K562 (cell line): ENCODE data around the gene RBBP4. TPM values are rescaled to one million over a fixed set of nuclear protein-coding genes. Genes with fewer than 3 reads are reported as not detected.

Experiments used
- ATAC-seq: fragments of 200-7000 bp; cut with Tn5 transposase; 3 replicates; pipeline ENCODE4 v1.9.1; 2020; ENCODE audit warnings: moderate library complexity
- BruUV-seq: library from RNA; stranded (reverse); fragments of 400-500 nt; replicated peaks from 2 replicates; lab custom pipeline; 2021; lab: Mats Ljungman, UMichigan
- CTCF ChIA-PET: fragments of 300-600 bp; formaldehyde crosslinking; extraction: SDS; loops from one replicate; lab custom pipeline; 2021; ENCODE audit warnings: low intra/inter-chr PET ratio; lab: Yijun Ruan, JAX
- POLR2A ChIA-PET: fragments of 300-600, 350-650 bp; sonication (Branson Sonifier 250); formaldehyde crosslinking; extraction: SDS; loops from one replicate; lab custom pipeline; 2021; ENCODE audit warnings: antibody characterized with exemption, inconsistent platforms; lab: Yijun Ruan, JAX
- DNase-seq, 4 experiments: peaks; one replicate each; pipeline versions ENCODE4 v3.0.0 to v3.0.0-alpha.2; 2011 to 2018; ENCODE audit warnings: low spot score in 3 of 4, mixed read lengths in 3 of 4; ENCODE audit errors: extremely low read depth in 1 of 4
- FAIRE-seq: peaks from 2 replicates; lab custom pipeline; 2011; peaks lifted over from hg19 to GRCh38; lab: Jason Lieb, UNC
- H2AFZ ChIP-seq: 2 replicates; pipeline ENCODE4 v1.6.0; 2011; ENCODE audit warnings: low read depth, low read length, control low read depth, inconsistent platforms
- H3K27ac ChIP-seq: fragments of 200-600 bp; 3 replicates; pipeline ENCODE4 v1.8.0; 2011; ENCODE audit warnings: low read depth, mild to moderate bottlenecking, control low read depth, inconsistent platforms, low read length, moderate library complexity, mixed read lengths; ENCODE audit errors: extremely low read depth
- H3K27me3 ChIP-seq, 2 experiments: fragments of 300-600 bp in 1 of 2; 2 replicates in 1 of 2; 3 replicates in 1 of 2; pipeline versions ENCODE4 v1.6.0 to v1.8.0; 2011; ENCODE audit warnings: inconsistent platforms in 2 of 2, low read length in 2 of 2, mild to moderate bottlenecking in 1 of 2, mixed read lengths in 1 of 2, moderate library complexity in 1 of 2; ENCODE audit not compliant: control insufficient read depth in 2 of 2, insufficient read depth in 2 of 2
- H3K36me3 ChIP-seq: fragments of 300-600 bp; 3 replicates; pipeline ENCODE4 v1.8.0; 2011; ENCODE audit warnings: mild to moderate bottlenecking, low read length, inconsistent platforms; ENCODE audit not compliant: control insufficient read depth, insufficient read depth
- H3K4me1 ChIP-seq, 2 experiments: fragments of 200-600 bp in 1 of 2; replicated peaks in 1 of 2; 2 replicates in 1 of 2; 3 replicates in 1 of 2; pipeline versions ENCODE4 v1.5.1 to v1.8.0; 2011; ENCODE audit warnings: inconsistent platforms in 2 of 2, low read length in 2 of 2, mild to moderate bottlenecking in 1 of 2, mixed read lengths in 1 of 2, moderate library complexity in 1 of 2; ENCODE audit not compliant: control insufficient read depth in 2 of 2, insufficient read depth in 2 of 2
- H3K4me2 ChIP-seq: 2 replicates; pipeline ENCODE4 v1.6.1; 2011; ENCODE audit warnings: low read length, control low read depth, inconsistent platforms, mixed read lengths; ENCODE audit not compliant: insufficient read depth
- H3K4me3 ChIP-seq: fragments of 200-600 bp; sonication (generic), shearing (Covaris generic); 2 replicates; pipeline ENCODE4 v1.5.1; 2016; ENCODE audit warnings: control low read depth, inconsistent platforms
- H3K79me2 ChIP-seq: fragments of 200-600 bp; 3 replicates; pipeline ENCODE4 v1.8.0; 2011; ENCODE audit warnings: low read length, inconsistent platforms; ENCODE audit not compliant: control insufficient read depth, insufficient read depth
- H3K9ac ChIP-seq, 2 experiments: 2 replicates each; pipeline versions ENCODE4 v1.6.0 to v1.6.1; 2011; ENCODE audit warnings: low read depth in 2 of 2, low read length in 2 of 2, control low read depth in 1 of 2, inconsistent platforms in 1 of 2, mild to moderate bottlenecking in 1 of 2, mixed read lengths in 1 of 2; ENCODE audit not compliant: insufficient read depth in 1 of 2
- H3K9me1 ChIP-seq: one replicate; pipeline ENCODE4 v1.6.0; 2011; ENCODE audit warnings: inconsistent platforms, mild to moderate bottlenecking, low read length, moderate library complexity; ENCODE audit not compliant: control insufficient read depth, insufficient read depth
- H3K9me3 ChIP-seq: replicated peaks from 2 replicates; pipeline ENCODE4 v1.5.1; 2011; ENCODE audit warnings: low read depth, low read length, inconsistent platforms; ENCODE audit not compliant: control insufficient read depth, insufficient read depth
- H4K20me1 ChIP-seq: replicated peaks from 2 replicates; pipeline ENCODE4 v1.6.1; 2011; ENCODE audit warnings: low read length, inconsistent platforms, mixed read lengths; ENCODE audit not compliant: control insufficient read depth, insufficient read depth
- BMI1 ChIP-seq: fragments of 150-350 bp; IDR thresholded peaks from 2 replicates; pipeline ENCODE4 v1.6.1; 2014; ENCODE audit warnings: low read length
- CREB3 ChIP-seq: fragments of 450-650 bp; conservative IDR thresholded peaks from 2 replicates; pipeline ENCODE4 v1.6.1; 2016; ENCODE audit warnings: missing genetic modification characterization, low read depth, mild to moderate bottlenecking, missing compliant biosample characterization, moderate library complexity
- ETV1 ChIP-seq: fragments of 450-650 bp; conservative IDR thresholded peaks from 2 replicates; pipeline ENCODE4 v1.6.1; 2016; ENCODE audit warnings: missing genetic modification characterization, control low read depth, low read depth, missing compliant biosample characterization
- ETV5 ChIP-seq: sonication (generic); formaldehyde crosslinking; IDR thresholded peaks from 2 replicates; pipeline ENCODE4 v1.4.0; 2020; ENCODE audit warnings: low read depth, mild to moderate bottlenecking, missing genetic modification reagents
- GABPB1 ChIP-seq: sonication (generic); formaldehyde crosslinking; IDR thresholded peaks from 2 replicates; pipeline ENCODE4 v1.8.0; 2022; ENCODE audit warnings: mild to moderate bottlenecking, missing genetic modification reagents
- NFYB ChIP-seq: IDR thresholded peaks from 2 replicates; pipeline ENCODE4 v1.6.1; 2011; ENCODE audit warnings: mild to moderate bottlenecking, moderate library complexity; ENCODE audit not compliant: insufficient read length; ENCODE audit errors: extremely low read depth
- NR2C1 ChIP-seq, 2 experiments: fragments of 450-650 bp; IDR thresholded peaks; 2 replicates each; pipeline ENCODE4 v1.6.1; 2017; ENCODE audit warnings: mild to moderate bottlenecking in 2 of 2, antibody characterized with exemption in 1 of 2, inconsistent platforms in 1 of 2, missing compliant biosample characterization in 1 of 2, missing genetic modification characterization in 1 of 2
- RFX7 ChIP-seq: fragments of 250-450 bp; sonication (Bioruptor Pico); IDR thresholded peaks from 2 replicates; pipeline ENCODE4 v1.5.1; 2021; ENCODE audit warnings: mild to moderate bottlenecking
- RREB1 ChIP-seq: fragments of 250-450 bp; sonication (Bioruptor Pico); IDR thresholded peaks from 2 replicates; pipeline ENCODE4 v1.4.0; 2020
- SIX5 ChIP-seq, 2 experiments: IDR thresholded peaks; 2 replicates each; pipeline ENCODE4 v1.6.1; 2011; ENCODE audit warnings: low read length in 2 of 2, borderline replicate concordance in 1 of 2, low read depth in 1 of 2, mild to moderate bottlenecking in 1 of 2, moderate library complexity in 1 of 2; ENCODE audit not compliant: insufficient read depth in 1 of 2
- TAF1 ChIP-seq: IDR thresholded peaks from 2 replicates; pipeline ENCODE4 v1.6.1; 2011; ENCODE audit warnings: mild to moderate bottlenecking, low read length, moderate library complexity; ENCODE audit not compliant: insufficient read depth, control insufficient read depth, severe bottlenecking; ENCODE audit errors: extremely low read depth
- ZNF197 ChIP-seq: fragments of 200-800 bp; sonication (Bioruptor generic); IDR thresholded peaks from 2 replicates; pipeline ENCODE4 v1.6.1; 2016; ENCODE audit warnings: low read depth, missing genetic modification characterization, missing compliant biosample characterization
- ZNF696 ChIP-seq: fragments of 250-450 bp; sonication (Bioruptor Pico); conservative IDR thresholded peaks from 2 replicates; pipeline ENCODE4 v1.4.0; 2020; ENCODE audit warnings: mild to moderate bottlenecking, moderate library complexity
- WGBS: fragments of 100-300 bp; shearing (Covaris generic); methylation state at CpG from one replicate; pipeline ENCODE4 v1.1.6; 2016; ENCODE audit warnings: low coverage, mixed read lengths; ENCODE audit not compliant: insufficient coverage; ENCODE audit errors: missing lambda C conversion rate; 5-methylcytosine and 5-hydroxymethylcytosine counted together
- in situ Hi-C: fragments of 300-500 bp; cut with MboI; formaldehyde crosslinking; loops from 4 replicates; pipeline ENCODE4 v1.15.0; 2018; ENCODE audit warnings: inconsistent platforms, mixed read lengths
- intact Hi-C: fragments of 100-400 bp; cut with micrococcal nuclease; formaldehyde crosslinking; loops from 2 replicates; pipeline ENCODE4 v1.14.2; 2022
- polyA plus RNA-seq, 8 experiments: library from polyadenylated mRNA; depleted of rRNA in 4 of 8; stranded (reverse) in 5 of 8; unstranded in 3 of 8; fragments of >200 nt; fragmentation: Nextera tagmentation in 2 of 8; fragmentation: Illumina TruSeq in 1 of 8; extraction: Ambion mirVana in 2 of 8; extraction: Trizol in 1 of 8; gene quantifications; 2 replicates each; pipeline versions ENCODE4 v1.2.1 to v1.2.3, GENCODE V29; 2011 to 2014; ENCODE audit warnings: inconsistent platforms in 1 of 8, missing spikeins in 1 of 8
- total RNA-seq, 7 experiments: library from RNA; depleted of rRNA in 6 of 7; stranded (reverse); fragments of >200 nt in 6 of 7; fragmentation: Illumina TruSeq in 2 of 7; extraction: Trizol in 2 of 7; gene quantifications; 2 replicates each; pipeline versions ENCODE4 v1.2.1 to v1.2.3, GENCODE V29; 2011 to 2021; ENCODE audit warnings: low replicate concordance in 1 of 7
- TF ChIP-seq, protein P1 (sequence below): sonication (generic); formaldehyde crosslinking; IDR thresholded peaks from 2 replicates; pipeline ENCODE4 v1.8.0; 2022; ENCODE audit warnings: mild to moderate bottlenecking, missing genetic modification reagents

Gene RBBP4
- total and polyA plus RNA-seq, 9 of the 15 experiments (the other 6 are each of a cell fraction or from before 2014, with no cell fraction given), result 185 to 409 (median 259) TPM

DNA sequence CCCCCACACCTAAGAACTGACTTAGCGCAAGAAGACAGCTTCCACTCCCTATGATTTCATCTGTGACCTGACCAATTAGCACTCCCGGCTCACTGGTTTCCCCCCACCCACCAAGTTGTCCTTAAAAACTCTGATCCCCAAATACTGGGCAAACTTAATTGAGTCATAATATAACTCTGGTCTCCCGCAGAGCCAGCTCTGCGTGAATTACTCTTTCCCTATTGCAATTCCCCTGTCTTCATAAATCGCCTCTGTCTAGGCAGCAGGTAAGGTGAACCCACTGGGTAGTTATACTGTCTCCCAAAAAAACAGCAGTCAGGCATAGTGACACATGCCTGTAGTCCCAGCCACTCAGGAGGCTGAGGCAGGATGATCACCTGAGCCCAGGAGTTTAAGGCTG lies 37.5 kb upstream of the RBBP4 start:
- TF ChIP-seq ZNF197 (CRISPR knock-in tag), result no peak
- TF ChIP-seq GABPB1 (CRISPR knock-in tag), result no peak
- no peak for TF ChIP-seq BMI1
- no peak for TF ChIP-seq SIX5 (IDR thresholded peaks at IDR 0.05; ENCODE audit: borderline replicate concordance in 1 of 2, insufficient read depth in 1 of 2, low read depth in 1 of 2, low read length in 2 of 2)
- TF ChIP-seq ETV1 (tag), result no peak
- TF ChIP-seq ZNF696 (CRISPR knock-in tag), result no peak
- no peak for TF ChIP-seq TAF1
- TF ChIP-seq NR2C1 (IDR thresholded peaks at IDR 0.05), result no peak
- TF ChIP-seq NR2C1 (tag; IDR thresholded peaks at IDR 0.05), result no peak
- no peak for TF ChIP-seq CREB3 (tag)
- no peak for TF ChIP-seq RREB1 (CRISPR knock-in tag)
- TF ChIP-seq NFYB, result no peak
- TF ChIP-seq RFX7 (CRISPR knock-in tag), result no peak
- TF ChIP-seq, protein P1, sequence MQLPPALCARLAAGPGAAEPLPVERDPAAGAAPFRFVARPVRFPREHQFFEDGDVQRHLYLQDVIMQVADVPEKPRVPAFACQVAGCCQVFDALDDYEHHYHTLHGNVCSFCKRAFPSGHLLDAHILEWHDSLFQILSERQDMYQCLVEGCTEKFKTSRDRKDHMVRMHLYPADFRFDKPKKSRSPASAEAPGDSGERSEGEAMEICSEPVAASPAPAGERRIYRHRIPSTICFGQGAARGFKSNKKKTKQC (CRISPR knock-in tag), result no peak
- TF ChIP-seq ETV5, result no peak
- no peaks in the 10 kb centered on the region for H4K20me1 ChIP-seq
- H3K27ac ChIP-seq, result no peak overlapping the region
- intact Hi-C loops (no loop called here), in situ Hi-C loops (no loop called here)
- ChIA-PET POLR2A (interaction anchor here (1.2 to 1.6 kb wide), 2 partner anchors 9 to 22 kb away, joined by 3 to 5 read pairs; no protein-coding TSS in a partner anchor), CTCF (no interaction called here)
- H2AFZ ChIP-seq, result no peak overlapping the region
- H3K4me1 ChIP-seq, result peaks cover 4 to 11% of the 10 kb centered on the region in 2 experiments; a peak in 3 of 5 replicates
- ATAC-seq (no peak), DNase-seq (no peak), FAIRE-seq (no peak)
- no TSS peak for BruUV-seq
- no peaks in the 10 kb centered on the region for H3K36me3 ChIP-seq
- 29% methylated on average over 5 of the region's 5 CpGs for WGBS
- H3K9ac ChIP-seq, result no peak overlapping the region
- no peaks in the 10 kb centered on the region for H3K9me1 ChIP-seq
- no peak overlapping the region for H3K4me2 ChIP-seq
- no peaks in the 10 kb centered on the region for H3K79me2 ChIP-seq
- no peak overlapping the region for H3K4me3 ChIP-seq
- no peaks in the 10 kb centered on the region for H3K27me3 ChIP-seq
- H3K9me3 ChIP-seq, result no peaks in the 10 kb centered on the region
